Uterus (tissue), 4 donors: ENCODE data around the gene C8A. TPM values are rescaled to one million over a fixed set of nuclear protein-coding genes. Genes with fewer than 3 reads are reported as not detected.

Experiments used
- DNase-seq, 2 donors: peaks; one replicate each; pipeline ENCODE4 v3.0.0-alpha.2; 2019 to 2020
- H3K27ac ChIP-seq, 2 donors: fragments of 200-600 bp; sonication (generic); 1 replicate in 1 of 2; 2 replicates in 1 of 2; pipeline ENCODE4 v1.5.1; 2016 to 2018
- H3K27me3 ChIP-seq, 2 donors: fragments of 200-600 bp; sonication (generic); one replicate each; pipeline ENCODE4 v1.5.1; 2018 to 2019; ENCODE audit warnings: control low read depth in 1 of 2
- H3K36me3 ChIP-seq, 2 donors: fragments of 200-600 bp; sonication (generic); one replicate each; pipeline ENCODE4 v1.5.1; 2019; ENCODE audit warnings: control low read depth in 1 of 2
- H3K4me1 ChIP-seq, 2 donors: fragments of 200-600 bp; sonication (generic); one replicate each; pipeline ENCODE4 v1.5.1; 2018 to 2019; ENCODE audit warnings: control low read depth in 1 of 2
- H3K4me3 ChIP-seq, 2 donors: fragments of 200-600 bp; sonication (generic); 1 replicate in 1 of 2; 2 replicates in 1 of 2; pipeline ENCODE4 v1.5.1; 2018 to 2019; ENCODE audit warnings: mild to moderate bottlenecking in 1 of 2
- H3K9me3 ChIP-seq, 2 donors: fragments of 200-600 bp; sonication (generic); one replicate each; pipeline ENCODE4 v1.5.1; 2019; ENCODE audit warnings: control low read depth in 1 of 2
- CTCF ChIP-seq, 4 experiments: fragments of 200-600 bp in 2 of 4; fragments of 450-650 bp in 2 of 4; sonication (generic) in 2 of 4; IDR thresholded peaks; one replicate each; pipeline ENCODE4 v1.5.1; 2016 to 2019; ENCODE audit warnings: antibody characterized with exemption in 4 of 4, mild to moderate bottlenecking in 2 of 4, moderate library complexity in 1 of 4
- POLR2A ChIP-seq, 2 donors: fragments of 450-650 bp; IDR thresholded peaks; one replicate each; pipeline ENCODE4 v1.6.1; 2016; ENCODE audit warnings: antibody characterized with exemption in 2 of 2, mild to moderate bottlenecking in 1 of 2, moderate library complexity in 1 of 2
- intact Hi-C: fragments of 100-400 bp; cut with DNase I; formaldehyde crosslinking; loops from one replicate; pipeline ENCODE4 v1.15.1; 2023; ENCODE audit warnings: low total_unique reads
- total RNA-seq, 4 donors: library from RNA; depleted of rRNA in 3 of 4; stranded (reverse); fragments of >200 nt in 3 of 4; gene quantifications; one replicate each; pipeline versions ENCODE4 v1.1.0 to v1.2.4, GENCODE V29; 2014 to 2023
- donor health status: DM: yes; HTN: yes; CAD: no.

The C8A gene
- total RNA-seq, 4 donors from 2014 or later: not detected

- no peaks in the 10 kb centered on the region for H3K27me3 ChIP-seq
- H3K9me3 ChIP-seq: no peaks in the 10 kb centered on the region
- H3K4me1 ChIP-seq: no peaks in the 10 kb centered on the region
- TF ChIP-seq CTCF (IDR thresholded peaks at IDR 0.05) (no peak), POLR2A (IDR thresholded peaks at IDR 0.05) (no peak)
- intact Hi-C loops: no loop called here
- no peak overlapping the region for H3K4me3 ChIP-seq
- DNase-seq: no peak
- no peak overlapping the region for H3K27ac ChIP-seq
- H3K36me3 ChIP-seq: no peaks in the 10 kb centered on the region
These were observed 112.8 kb downstream of the C8A start for GRCh38 chr1:56967355-56967754.

Other genes starting within 250 kb of the C8A start
- gene PRKAA2, start 209.5 kb upstream of the C8A start, total RNA-seq: 1 to 10 TPM; 2.8 to 10.0 (median 7.4) TPM
- 1 to 10 TPM in 3 of 4 donors, under 1 TPM in 1; 0.26 to 8.6 (median 4.7) TPM for gene FYB2, start 35.4 kb upstream of the C8A start, total RNA-seq
- not detected for gene C8B, start 111.2 kb downstream of the C8A start, total RNA-seq